GM19468 (cell line): Measurements from ENCODE around the gene TP53BP2.
"Not testable (repeated sequence)": the region's sequence is repeated elsewhere in the genome, so short reads cannot be mapped to it uniquely, and the experiment has no call there.

Source experiments
- ATAC-seq: cut with Tn5 transposase; IDR thresholded peaks from one replicate; pipeline ENCODE4 v1.9.1; 2021; ENCODE audit warnings: mild to moderate bottlenecking, moderate library complexity, moderate number of reproducible peaks; ENCODE audit not compliant: unreplicated experiment; ENCODE audit errors: extremely low read depth

TP53BP2 gene

GRCh38 chr1:223748773-223749733 is 96.7 kb downstream of the TP53BP2 start:
- ATAC-seq, result peak; percentile 42

- no peak for ATAC-seq
These were observed 97.4 kb downstream of the TP53BP2 start for GRCh38 chr1:223748405-223748772.

- ATAC-seq, result no peak
These were observed 97.9 kb downstream of the TP53BP2 start for GRCh38 chr1:223747838-223748335.

- ATAC-seq, result no peak
These were observed 100.0 kb downstream of the TP53BP2 start for GRCh38 chr1:223745731-223746130.

GRCh38 chr1:223742856-223743517 is 102.8 kb downstream of the TP53BP2 start:
- ATAC-seq, result no peak

GRCh38 chr1:223741861-223742260 is 103.9 kb downstream of the TP53BP2 start:
- ATAC-seq, result no peak

GRCh38 chr1:223740038-223740736 is 105.6 kb downstream of the TP53BP2 start:
- not testable (repeated sequence) for ATAC-seq

- no peak for ATAC-seq
These were observed 106.2 kb downstream of the TP53BP2 start for GRCh38 chr1:223739366-223740037.

GRCh38 chr1:223738465-223739365 is 107.0 kb downstream of the TP53BP2 start:
- ATAC-seq, result no peak

- ATAC-seq, result no peak
These were observed 108.4 kb downstream of the TP53BP2 start for GRCh38 chr1:223737342-223737741.

- not testable (repeated sequence) for ATAC-seq
These were observed 109.1 kb downstream of the TP53BP2 start for GRCh38 chr1:223736638-223737037.

GRCh38 chr1:223733898-223734852 is 111.6 kb downstream of the TP53BP2 start:
- ATAC-seq, result no peak

GRCh38 chr1:223732993-223733798 is 112.6 kb downstream of the TP53BP2 start:
- ATAC-seq, result no peak

GRCh38 chr1:223731133-223731770 is 114.5 kb downstream of the TP53BP2 start:
- ATAC-seq, result no peak

GRCh38 chr1:223730479-223731132 is 115.1 kb downstream of the TP53BP2 start:
- ATAC-seq, result no peak

GRCh38 chr1:223729906-223730305 is 115.8 kb downstream of the TP53BP2 start:
- ATAC-seq, result no peak
